Adipocyte (in vitro differentiated cells): Measurements from ENCODE around the gene NDUFA7.
A peak's percentile ranks its signal among the peaks of the same experiment; 100 is the strongest.

Source experiments
- DNase-seq: peaks from one replicate; pipeline ENCODE4 v3.0.0-alpha.2; 2015; ENCODE audit warnings: low read depth
- H3K27me3 ChIP-seq: replicated peaks from 2 replicates; pipeline ENCODE4 v1.7.0; 2013; ENCODE audit warnings: mild to moderate bottlenecking, low read length, moderate library complexity; ENCODE audit not compliant: control insufficient read depth, insufficient read depth
- H3K36me3 ChIP-seq: 2 replicates; pipeline ENCODE4 v1.7.0; 2013; ENCODE audit warnings: low read length, mild to moderate bottlenecking, moderate library complexity; ENCODE audit not compliant: control insufficient read depth, insufficient read depth, severe bottlenecking
- H3K4me1 ChIP-seq: 2 replicates; pipeline ENCODE4 v1.7.0; 2013; ENCODE audit warnings: mild to moderate bottlenecking, low read length, moderate library complexity; ENCODE audit not compliant: control insufficient read depth, insufficient read depth
- H3K4me3 ChIP-seq: 2 replicates; pipeline ENCODE4 v1.7.0; 2013; ENCODE audit warnings: mild to moderate bottlenecking, low read length, moderate library complexity
- H3K9ac ChIP-seq: 2 replicates; pipeline ENCODE4 v1.7.0; 2013; ENCODE audit warnings: mild to moderate bottlenecking, low read length, moderate library complexity
- H3K9me3 ChIP-seq: 2 replicates; pipeline ENCODE4 v1.7.0; 2013; ENCODE audit warnings: mild to moderate bottlenecking, low read length, moderate library complexity; ENCODE audit not compliant: control insufficient read depth

Gene NDUFA7

DNA sequence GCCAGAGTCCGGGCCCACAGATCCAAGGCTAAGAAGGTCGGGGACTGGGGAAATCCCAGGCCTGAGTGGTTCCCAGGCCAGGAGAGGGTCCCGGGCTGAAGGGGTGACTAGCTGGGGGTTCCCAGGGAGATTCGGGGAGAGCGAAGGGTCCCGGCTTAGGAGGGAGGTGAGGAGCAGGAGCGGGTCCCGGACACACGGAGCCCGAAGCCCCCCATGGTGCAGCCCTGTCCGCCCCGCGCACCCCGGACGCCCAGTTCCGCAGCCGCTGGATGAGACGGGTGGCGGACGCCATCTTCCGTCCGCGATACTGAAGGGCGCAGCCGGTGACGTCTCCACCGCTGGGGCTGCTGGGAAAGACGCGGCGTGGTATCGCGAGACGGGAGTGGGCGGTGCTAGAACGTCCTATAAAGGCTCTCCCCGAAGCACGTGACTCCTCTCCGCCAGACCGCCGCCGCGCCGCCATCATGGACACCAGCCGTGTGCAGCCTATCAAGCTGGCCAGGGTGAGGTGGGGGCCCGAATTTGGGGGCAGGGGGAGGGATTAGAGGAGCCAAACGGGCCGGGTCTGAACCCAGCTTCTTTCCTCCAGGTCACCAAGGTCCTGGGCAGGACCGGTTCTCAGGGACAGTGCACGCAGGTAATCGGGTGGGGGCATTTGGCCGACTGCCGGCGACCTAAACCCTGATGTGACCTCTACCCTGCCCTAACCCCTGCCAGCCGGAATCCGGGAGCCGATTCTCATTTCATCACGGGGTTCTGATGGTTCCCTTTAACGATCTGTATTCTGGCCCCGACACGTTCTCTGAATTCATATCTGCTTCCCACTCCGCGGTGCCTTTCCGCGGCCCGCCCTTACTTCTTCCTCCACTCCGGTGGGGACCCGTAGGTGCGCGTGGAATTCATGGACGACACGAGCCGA lies at the start of gene NDUFA7, which contains the start of gene RPS28:
TSS of gene NDUFA7 (minus strand) at position 309 of the 919 bp plus-strand sequence. CDS start at position 292, 17 bp downstream.
TSS of gene RPS28 (plus strand) at position 430 of the 919 bp plus-strand sequence. CDS start at position 465, 35 bp downstream.
- DNase-seq, result peak; percentile 99
- H3K36me3 ChIP-seq, result peaks cover 22% of the 10 kb centered on the region
- H3K4me3 ChIP-seq, result peak within 1 kb of the TSS; percentile 100
- H3K27me3 ChIP-seq, result no peaks in the 10 kb centered on the region
- H3K4me1 ChIP-seq, result peaks cover 26% of the 10 kb centered on the region
- H3K9ac ChIP-seq, result peak within 1 kb of the TSS; percentile 100
- H3K9me3 ChIP-seq, result no peaks in the 10 kb centered on the region

DNA sequence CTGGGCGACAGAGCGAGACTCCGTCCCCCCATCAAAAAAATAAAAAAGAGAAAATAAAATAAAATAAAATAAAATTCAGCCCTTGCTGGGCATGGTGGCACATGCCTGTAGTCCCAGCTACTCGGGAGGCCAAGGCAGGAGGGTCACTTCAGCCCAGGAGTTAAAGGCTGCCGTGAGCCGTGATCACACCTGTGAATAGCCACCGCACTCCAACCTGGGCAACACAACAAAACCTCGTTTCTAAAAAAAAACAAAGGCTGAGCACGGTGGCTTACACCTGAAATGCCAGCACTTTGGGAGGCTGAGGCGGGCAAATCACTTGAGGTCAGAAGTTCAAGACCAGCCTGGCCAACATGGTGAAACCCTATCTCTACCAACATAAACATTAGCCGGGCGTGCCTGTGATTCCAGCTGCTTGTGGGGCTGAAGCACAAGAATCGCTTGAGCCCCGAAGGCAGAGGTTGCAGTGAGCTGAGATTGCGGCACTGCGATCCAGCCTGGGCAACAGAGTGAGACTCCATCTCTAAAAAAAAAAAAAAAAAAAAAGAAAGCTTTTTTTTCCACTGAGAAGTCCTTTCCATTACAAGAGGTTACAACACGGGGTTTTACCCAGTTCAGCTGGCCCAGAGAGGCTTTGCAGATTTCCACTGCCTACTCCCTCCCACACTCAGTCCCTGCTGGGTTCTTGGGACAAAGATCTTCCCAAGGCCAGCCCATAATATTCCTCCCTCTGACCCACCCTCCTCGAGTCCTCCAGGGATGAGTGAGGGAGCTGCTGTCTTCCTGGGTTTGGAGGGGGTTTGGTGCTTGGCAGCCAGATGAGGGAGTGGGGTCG lies 49.2 kb upstream of the NDUFA7 start:
- no peak overlapping the region for H3K4me3 ChIP-seq
- H3K27me3 ChIP-seq, result no peaks in the 10 kb centered on the region
- no peaks in the 10 kb centered on the region for H3K9me3 ChIP-seq
- H3K36me3 ChIP-seq, result peaks cover 79% of the 10 kb centered on the region
- H3K9ac ChIP-seq, result peak overlapping the region; percentile 67
- peaks cover 64% of the 10 kb centered on the region for H3K4me1 ChIP-seq
- no peak for DNase-seq

DNA sequence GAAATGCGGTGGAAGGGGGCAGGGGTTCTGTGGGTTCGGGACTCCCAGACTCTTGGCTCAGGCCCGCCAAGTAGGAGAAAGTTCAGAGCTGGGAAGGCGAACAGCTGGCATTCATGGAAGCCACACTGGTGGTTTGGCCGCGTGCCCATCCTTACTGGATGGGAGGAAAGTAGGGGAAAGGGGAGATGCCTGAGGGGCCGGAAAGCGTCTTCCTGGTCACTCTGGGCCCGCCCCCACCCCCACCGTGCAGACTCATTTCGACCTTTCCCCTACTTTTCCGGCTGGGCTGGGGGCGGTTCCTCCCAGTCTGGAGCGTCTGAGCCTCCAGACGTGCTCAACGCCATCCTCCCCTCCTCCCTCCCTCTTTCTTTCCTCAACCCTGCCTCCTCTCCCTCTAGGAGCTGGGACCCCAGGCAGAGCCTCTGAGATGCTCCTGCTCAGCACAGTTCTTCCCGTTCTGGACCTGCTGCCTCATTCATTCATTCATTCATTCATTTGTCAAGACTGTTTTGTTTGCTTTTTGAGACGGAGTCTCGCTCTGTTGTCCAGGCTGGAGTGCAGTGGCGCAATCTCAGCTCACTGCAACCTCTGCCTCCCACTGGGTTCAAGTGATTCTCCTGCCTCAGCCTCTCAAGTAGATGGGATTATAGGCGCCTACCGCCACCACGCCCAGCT lies 46.3 kb upstream of the NDUFA7 start:
- H3K27me3 ChIP-seq, result no peaks in the 10 kb centered on the region
- DNase-seq, result peak; percentile 99
- H3K4me1 ChIP-seq, result peaks cover 59% of the 10 kb centered on the region
- peak overlapping the region; percentile 90 for H3K4me3 ChIP-seq
- H3K36me3 ChIP-seq, result peaks cover 57% of the 10 kb centered on the region
- H3K9me3 ChIP-seq, result no peaks in the 10 kb centered on the region
- peak overlapping the region; percentile 94 for H3K9ac ChIP-seq

DNA sequence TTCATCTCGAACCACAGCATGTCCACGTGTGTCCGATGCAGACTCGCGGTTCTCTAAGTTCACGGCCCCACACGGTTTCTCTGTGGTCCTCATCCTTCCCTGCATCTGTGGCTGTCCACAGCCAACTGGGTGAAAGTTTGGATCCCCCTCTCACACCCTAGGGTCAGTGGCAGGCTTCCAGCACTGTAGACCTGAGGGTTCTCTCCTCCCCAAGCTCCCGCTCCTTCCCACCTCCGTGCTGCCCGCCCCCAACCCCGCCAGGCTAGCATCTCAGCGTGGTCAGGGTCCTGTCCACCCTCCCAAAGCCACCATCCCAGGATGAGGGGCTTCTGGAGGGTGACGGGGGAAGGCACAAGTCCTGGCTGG lies 45.8 kb upstream of the NDUFA7 start:
- Histone ChIP-seq H3K27me3 (no peaks in the 10 kb centered on the region), H3K4me1 (peaks cover 64% of the 10 kb centered on the region), H3K9ac (peak overlapping the region; percentile 94), H3K36me3 (peaks cover 52% of the 10 kb centered on the region), H3K4me3 (peak overlapping the region; percentile 90), H3K9me3 (no peaks in the 10 kb centered on the region)
- peak; percentile 44 for DNase-seq

DNA sequence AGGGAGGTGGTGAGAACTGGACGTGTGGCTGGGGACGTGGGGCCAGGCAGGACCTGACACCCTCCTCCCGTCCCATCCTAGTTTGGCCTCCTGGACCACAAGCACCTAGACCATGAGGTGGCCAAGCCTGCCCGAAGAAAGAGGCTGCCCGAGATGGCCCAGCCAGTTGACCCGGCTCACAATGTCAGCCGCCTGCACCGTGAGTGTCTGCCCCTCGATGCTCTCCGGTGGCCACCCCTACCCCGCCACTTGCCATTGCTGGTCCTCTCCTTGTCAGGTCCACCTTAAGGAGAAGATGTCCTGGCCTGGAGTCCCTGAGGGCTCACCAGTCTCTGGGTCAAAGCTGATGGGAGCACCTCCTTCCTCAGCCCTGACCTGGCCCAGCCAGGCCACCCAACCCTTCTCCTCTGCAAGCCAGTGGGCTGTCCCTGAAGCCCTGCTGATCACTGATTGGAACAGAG lies 45.0 kb upstream of the NDUFA7 start:
- H3K4me3 ChIP-seq, result peak overlapping the region; percentile 90
- no peak for DNase-seq
- H3K4me1 ChIP-seq, result peaks cover 60% of the 10 kb centered on the region
- H3K36me3 ChIP-seq, result peaks cover 44% of the 10 kb centered on the region
- H3K27me3 ChIP-seq, result no peaks in the 10 kb centered on the region
- no peaks in the 10 kb centered on the region for H3K9me3 ChIP-seq
- H3K9ac ChIP-seq, result peak overlapping the region; percentile 94

DNA sequence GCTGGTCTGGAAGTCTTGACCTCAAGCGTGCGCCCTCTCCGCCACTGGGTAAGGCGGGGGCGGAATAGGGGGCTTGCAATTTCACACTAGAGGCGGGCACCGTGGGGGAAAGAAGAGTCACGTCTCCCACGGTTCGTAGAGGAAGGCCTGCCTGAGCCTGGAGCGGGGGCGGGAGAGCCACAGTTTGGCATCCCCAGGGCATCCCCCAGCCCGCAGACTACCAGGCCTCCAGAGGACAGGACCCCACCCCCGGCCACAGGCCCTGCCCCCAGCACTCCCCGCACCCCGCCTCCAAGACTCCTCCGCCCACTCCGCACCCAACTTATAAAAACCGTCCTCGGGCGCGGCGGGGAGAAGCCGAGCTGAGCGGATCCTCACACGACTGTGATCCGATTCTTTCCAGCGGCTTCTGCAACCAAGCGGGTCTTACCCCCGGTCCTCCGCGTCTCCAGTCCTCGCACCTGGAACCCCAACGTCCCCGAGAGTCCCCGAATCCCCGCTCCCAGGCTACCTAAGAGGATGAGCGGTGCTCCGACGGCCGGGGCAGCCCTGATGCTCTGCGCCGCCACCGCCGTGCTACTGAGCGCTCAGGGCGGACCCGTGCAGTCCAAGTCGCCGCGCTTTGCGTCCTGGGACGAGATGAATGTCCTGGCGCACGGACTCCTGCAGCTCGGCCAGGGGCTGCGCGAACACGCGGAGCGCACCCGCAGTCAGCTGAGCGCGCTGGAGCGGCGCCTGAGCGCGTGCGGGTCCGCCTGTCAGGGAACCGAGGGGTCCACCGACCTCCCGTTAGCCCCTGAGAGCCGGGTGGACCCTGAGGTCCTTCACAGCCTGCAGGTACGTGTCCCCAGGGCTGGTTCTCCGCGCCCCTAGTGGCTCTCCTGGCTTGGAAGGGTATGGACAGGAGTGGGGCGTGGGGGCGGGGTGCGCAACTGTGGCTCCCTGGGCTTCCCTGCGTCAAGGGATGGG lies 42.9 kb upstream of the NDUFA7 start, which contains the start of gene ANGPTL4:
TSS of gene ANGPTL4 (plus strand) at position 353 of the 969 bp plus-strand sequence. CDS start at position 520, 167 bp downstream.
- H3K9ac ChIP-seq, result peak within 1 kb of the TSS; percentile 94

DNA sequence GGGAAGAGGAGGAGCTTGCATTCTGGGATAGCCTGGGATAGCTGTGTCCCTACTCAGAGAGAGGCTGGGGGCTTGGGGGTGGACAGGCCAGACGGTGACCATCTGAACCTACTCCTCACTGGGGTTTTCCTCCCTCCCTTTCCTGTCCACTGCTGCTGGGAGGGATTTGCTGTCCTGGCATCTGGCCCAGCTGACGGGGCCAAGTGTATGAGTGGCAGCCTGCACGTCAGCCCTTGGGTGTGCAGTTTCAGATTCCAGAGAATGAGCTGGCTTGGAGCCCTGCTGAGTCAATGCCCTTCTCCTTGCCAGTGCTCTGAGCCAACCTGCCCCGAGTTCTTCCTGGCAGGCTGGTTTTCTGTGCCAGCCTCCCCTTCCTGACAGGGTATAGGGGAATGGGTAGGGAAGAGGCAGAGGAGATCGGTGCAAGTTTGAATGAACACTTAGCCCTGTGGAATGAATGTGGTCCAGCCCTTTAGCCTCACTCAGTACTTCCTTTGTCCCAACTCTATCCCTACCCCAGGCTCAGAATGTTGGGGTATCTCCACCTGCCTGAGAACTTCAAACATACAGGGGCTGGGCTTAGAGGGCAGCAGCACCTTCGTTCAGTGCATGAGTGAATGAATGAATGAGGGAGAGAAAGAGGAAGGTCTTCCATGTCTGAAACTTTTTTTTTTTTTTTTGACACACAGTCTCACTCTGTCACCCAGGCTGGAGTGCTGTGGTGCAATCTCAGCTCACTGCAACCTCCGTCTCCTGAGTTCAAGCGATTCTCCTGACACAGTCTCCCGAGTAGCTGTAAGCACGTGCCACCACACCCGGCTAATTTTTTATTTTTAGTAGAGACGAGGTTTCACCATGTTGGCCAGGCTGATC lies 41.0 kb upstream of the NDUFA7 start:
- DNase-seq, result peak; percentile 99
- peaks cover 9% of the 10 kb centered on the region for H3K36me3 ChIP-seq
- H3K9ac ChIP-seq, result peak overlapping the region; percentile 88
- H3K4me1 ChIP-seq, result peaks cover 26% of the 10 kb centered on the region
- H3K9me3 ChIP-seq, result no peaks in the 10 kb centered on the region
- H3K27me3 ChIP-seq, result no peaks in the 10 kb centered on the region
- H3K4me3 ChIP-seq, result peak overlapping the region; percentile 71

More for the DNA sequence above, 42.9 kb upstream of the NDUFA7 start, which contains the start of gene ANGPTL4:
- peaks cover 25% of the 10 kb centered on the region for H3K36me3 ChIP-seq
- peak within 1 kb of the TSS; percentile 90 for H3K4me3 ChIP-seq
- no peaks in the 10 kb centered on the region for H3K9me3 ChIP-seq
- peaks cover 43% of the 10 kb centered on the region for H3K4me1 ChIP-seq
- no peaks in the 10 kb centered on the region for H3K27me3 ChIP-seq
- peak; percentile 94 for DNase-seq

DNA sequence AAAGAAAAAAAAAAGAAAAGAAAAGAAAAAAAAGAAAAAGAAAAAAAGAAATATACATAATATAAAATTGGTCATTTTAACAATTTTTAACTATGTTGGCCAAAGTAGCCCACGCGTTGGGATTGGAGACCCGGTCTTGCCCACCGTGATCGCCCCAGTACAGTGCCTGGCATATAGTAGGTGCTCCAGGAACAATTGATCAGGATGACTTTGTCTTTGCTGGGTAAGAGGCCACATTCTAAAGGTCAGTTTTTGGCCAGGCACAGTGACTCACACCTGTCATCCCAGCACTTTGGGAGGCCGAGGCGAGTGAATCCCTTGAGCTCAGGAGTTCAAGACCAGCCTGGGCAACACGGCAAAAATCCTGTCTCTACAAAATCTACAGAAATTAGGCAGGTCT lies 39.0 kb upstream of the NDUFA7 start:
- Histone ChIP-seq H3K4me1 (peaks cover 23% of the 10 kb centered on the region), H3K27me3 (no peaks in the 10 kb centered on the region), H3K36me3 (no peaks in the 10 kb centered on the region), H3K4me3 (no peak overlapping the region), H3K9me3 (no peaks in the 10 kb centered on the region), H3K9ac (no peak overlapping the region)
- DNase-seq, result no peak

DNA sequence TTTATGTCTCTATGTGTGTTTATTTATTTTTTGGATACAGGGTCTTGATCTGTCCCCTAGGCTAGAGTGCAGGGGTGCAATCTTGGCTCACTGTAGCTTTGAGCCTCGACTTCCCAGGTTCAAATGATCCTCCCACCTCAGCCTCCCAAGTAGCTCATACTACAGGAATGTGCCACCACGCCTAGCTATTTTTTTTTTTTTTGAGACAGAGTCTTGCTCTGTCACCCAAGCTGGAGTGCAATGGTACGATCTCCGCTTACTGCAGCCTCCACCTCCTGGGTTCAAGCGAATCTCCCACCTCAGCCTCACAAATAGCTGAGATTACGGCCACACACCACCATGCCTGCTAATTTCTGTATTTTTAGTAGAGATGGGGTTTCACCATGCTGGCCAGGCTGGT lies 37.8 kb upstream of the NDUFA7 start:
- Histone ChIP-seq H3K4me1 (peaks cover 32% of the 10 kb centered on the region), H3K9ac (no peak overlapping the region), H3K9me3 (no peaks in the 10 kb centered on the region), H3K4me3 (no peak overlapping the region), H3K36me3 (no peaks in the 10 kb centered on the region), H3K27me3 (no peaks in the 10 kb centered on the region)
- no peak for DNase-seq
